PC-3 (cell line): ENCODE results near the gene MANBA.

Experiments used
- CTCF ChIP-seq: fragments of 300-600 bp; sonication (generic); conservative IDR thresholded peaks from 2 replicates; pipeline ENCODE4 v1.5.1; 2017; ENCODE audit warnings: antibody characterized with exemption, low read depth, mild to moderate bottlenecking, low read length
- EZH2 ChIP-seq: fragments of 300-600 bp; sonication (generic); IDR thresholded peaks from one replicate; pipeline ENCODE4 v1.6.1; 2017; ENCODE audit warnings: antibody characterized with exemption, mild to moderate bottlenecking, low read length; ENCODE audit not compliant: unreplicated experiment
- EZH2phosphoT487 ChIP-seq: fragments of 300-600 bp; sonication (generic); IDR thresholded peaks from 2 replicates; pipeline ENCODE4 v1.6.1; 2018; ENCODE audit warnings: mild to moderate bottlenecking, antibody characterized with exemption, low read length, borderline replicate concordance

- TF ChIP-seq CTCF (no peak), EZH2 (no peak), EZH2phosphoT487 (no peak)
These were observed 47.2 kb upstream of the MANBA start for GRCh38 chr4:102808009-102808408.
